Left renal cortex interstitium (tissue), 4 donors: ENCODE measurements around the gene POC1A. TPM values are rescaled to one million over a fixed set of nuclear protein-coding genes. Genes with fewer than 3 reads are reported as not detected.
"Not testable (repeated sequence)": the region's sequence is repeated elsewhere in the genome, so short reads cannot be mapped to it uniquely, and the experiment has no call there.

Experiments
- DNase-seq, 4 donors: peaks; one replicate each; pipeline ENCODE4 v3.0.0-alpha.2; 2013; ENCODE audit warnings: low read depth in 4 of 4, low spot score in 2 of 4, missing footprints in 1 of 4
- polyA plus RNA-seq, 4 donors: library from polyadenylated mRNA; unstranded; fragments of 120-200 nt; gene quantifications; one replicate each; pipeline ENCODE4 v1.2.1, GENCODE V29; 2013; ENCODE audit not compliant: insufficient read length in 4 of 4

POC1A gene
- polyA plus RNA-seq, 4 donors: 7.5 to 8.4 (median 7.9) TPM

GRCh38 chr3:52185311-52185710, 31.1 kb upstream of the POC1A start:
- no peak for DNase-seq

- DNase-seq: no peak
These were observed 30.5 kb upstream of the POC1A start for GRCh38 chr3:52184690-52185089.

- no peak for DNase-seq
These were observed 29.7 kb upstream of the POC1A start for GRCh38 chr3:52183786-52184445.

GRCh38 chr3:52182691-52183090, 28.5 kb upstream of the POC1A start:
- no peak for DNase-seq

- DNase-seq: no peak
These were observed 28.0 kb upstream of the POC1A start for GRCh38 chr3:52182196-52182595.

GRCh38 chr3:52181543-52181942, 27.3 kb upstream of the POC1A start:
- no peak for DNase-seq

- no peak for DNase-seq
These were observed 24.3 kb upstream of the POC1A start for GRCh38 chr3:52178537-52178936.

- DNase-seq: not testable (repeated sequence)
These were observed 23.9 kb upstream of the POC1A start for GRCh38 chr3:52178126-52178525.

GRCh38 chr3:52177701-52178042, 23.4 kb upstream of the POC1A start:
- DNase-seq: no peak

GRCh38 chr3:52176951-52177700, 22.9 kb upstream of the POC1A start:
- DNase-seq: no peak

- no peak for DNase-seq
These were observed 22.0 kb upstream of the POC1A start for GRCh38 chr3:52176180-52176752.

- no peak for DNase-seq
These were observed 21.4 kb upstream of the POC1A start for GRCh38 chr3:52175416-52176179.

- DNase-seq: no peak
These were observed 20.7 kb upstream of the POC1A start for GRCh38 chr3:52174896-52175295.

GRCh38 chr3:52173101-52173500, 18.9 kb upstream of the POC1A start:
- DNase-seq: no peak

GRCh38 chr3:52172262-52172757, 18.1 kb upstream of the POC1A start:
- DNase-seq: no peak

- no peak for DNase-seq
These were observed 17.5 kb upstream of the POC1A start for GRCh38 chr3:52171514-52172261.

GRCh38 chr3:52170217-52170616, 16.0 kb upstream of the POC1A start:
- DNase-seq: not testable (repeated sequence)

- DNase-seq: no peak
These were observed 13.0 kb upstream of the POC1A start for GRCh38 chr3:52167240-52167639.

GRCh38 chr3:52162250-52162872, 8.1 kb upstream of the POC1A start:
- DNase-seq: no peak

- no peak for DNase-seq
These were observed 5.3 kb upstream of the POC1A start for GRCh38 chr3:52159503-52159902.
